Measurements from ENCODE around the gene CATSPERZ.
"Not testable (repeated sequence)": the region's sequence is repeated elsewhere in the genome, so short reads cannot be mapped to it uniquely, and the experiment has no call there.

Gene CATSPERZ

GRCh38 chr11:64321533-64321932 lies 21.4 kb downstream of the CATSPERZ start:
- Histone ChIP-seq H3K4me1 (ENCODE audit: insufficient read depth, low read length) (peaks cover 13% of the 10 kb centered on the region; the same call in 1 of the 2 replicates), H3K9ac (ENCODE audit: low read depth, low read length) (no peak overlapping the region), H3K9me3 (ENCODE audit: control insufficient read depth, insufficient read depth, low read length) (no peaks in the 10 kb centered on the region), H3K36me3 (ENCODE audit: insufficient read depth, low read length) (peaks cover 4% of the 10 kb centered on the region; the same call in 1 of the 2 replicates)

- no peak overlapping the region for H3K9ac ChIP-seq (ENCODE audit: low read depth, low read length)
- no peaks in the 10 kb centered on the region for H3K9me3 ChIP-seq (ENCODE audit: control insufficient read depth, insufficient read depth, low read length)
- H3K36me3 ChIP-seq (ENCODE audit: insufficient read depth, low read length), result peaks cover 4% of the 10 kb centered on the region; the same call in 1 of the 2 replicates
- H3K4me1 ChIP-seq (ENCODE audit: insufficient read depth, low read length), result peaks cover 13% of the 10 kb centered on the region; the same call in 1 of the 2 replicates
Observed at GRCh38 chr11:64322925-64323260, 22.7 kb downstream of the CATSPERZ start.

DNA sequence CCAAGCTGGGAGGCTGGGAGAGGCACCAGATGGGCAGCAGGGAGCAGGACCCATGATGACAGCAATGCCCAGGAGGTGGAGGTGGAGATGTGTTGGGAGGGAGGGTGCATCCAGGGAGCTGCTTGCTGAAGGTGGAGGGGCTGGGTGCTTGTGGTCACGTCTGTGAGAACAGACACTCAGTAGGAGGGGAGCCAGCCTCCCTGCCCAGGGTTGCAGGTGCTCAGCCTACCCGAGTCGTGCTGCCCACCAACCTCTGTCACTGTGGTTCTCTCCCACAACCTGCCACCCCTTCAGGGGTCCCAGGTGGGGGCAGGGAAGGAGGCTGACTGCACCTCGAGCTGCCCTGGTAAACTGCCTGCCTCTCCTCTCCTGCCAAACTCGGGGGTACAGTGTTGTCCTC lies 23.2 kb downstream of the CATSPERZ start:
- H3K9me3 ChIP-seq (ENCODE audit: control insufficient read depth, insufficient read depth, low read length), result no peaks in the 10 kb centered on the region
- H3K9ac ChIP-seq (ENCODE audit: low read depth, low read length), result no peak overlapping the region
- H3K36me3 ChIP-seq (ENCODE audit: insufficient read depth, low read length), result peaks cover 4% of the 10 kb centered on the region; the same call in 1 of the 2 replicates
- peaks cover 13% of the 10 kb centered on the region; the same call in 1 of the 2 replicates for H3K4me1 ChIP-seq (ENCODE audit: insufficient read depth, low read length)

DNA sequence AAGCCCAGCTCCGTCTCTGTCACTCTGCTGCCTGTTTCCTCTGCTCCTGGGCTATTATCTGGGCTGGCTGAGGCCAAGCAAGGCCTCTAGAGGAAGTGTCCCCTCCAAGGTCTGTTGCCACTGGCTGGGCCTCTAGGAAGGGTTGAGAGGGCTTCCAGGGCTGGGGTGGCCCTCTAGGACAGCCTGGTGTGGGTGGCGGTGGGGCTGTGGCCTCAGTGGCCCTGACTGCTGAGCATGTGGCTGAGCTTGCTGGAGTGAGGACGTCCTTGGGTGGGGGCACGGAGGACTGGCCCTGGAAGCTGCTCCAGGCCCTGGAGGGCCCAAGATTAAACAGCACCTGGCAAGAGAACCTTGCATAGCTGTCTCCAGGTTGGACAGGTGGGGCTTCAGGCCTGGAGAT lies 23.8 kb downstream of the CATSPERZ start:
- not testable (repeated sequence) for H3K9ac ChIP-seq (ENCODE audit: low read depth, low read length)
- H3K4me1 ChIP-seq (ENCODE audit: insufficient read depth, low read length), result peaks cover 13% of the 10 kb centered on the region; the same call in 1 of the 2 replicates

GRCh38 chr11:64324692-64325469 lies 24.7 kb downstream of the CATSPERZ start:
- Histone ChIP-seq H3K9me3 (ENCODE audit: control insufficient read depth, insufficient read depth, low read length) (no peaks in the 10 kb centered on the region), H3K36me3 (ENCODE audit: insufficient read depth, low read length) (peaks cover 4% of the 10 kb centered on the region; the same call in 1 of the 2 replicates), H3K4me1 (ENCODE audit: insufficient read depth, low read length) (peaks cover 13% of the 10 kb centered on the region; the same call in 1 of the 2 replicates), H3K9ac (ENCODE audit: low read depth, low read length) (no peak overlapping the region)

More for the DNA sequence above, 23.8 kb downstream of the CATSPERZ start:
- not testable (repeated sequence) for H3K36me3 ChIP-seq (ENCODE audit: insufficient read depth, low read length); H3K9me3 ChIP-seq (ENCODE audit: control insufficient read depth, insufficient read depth, low read length)

DNA sequence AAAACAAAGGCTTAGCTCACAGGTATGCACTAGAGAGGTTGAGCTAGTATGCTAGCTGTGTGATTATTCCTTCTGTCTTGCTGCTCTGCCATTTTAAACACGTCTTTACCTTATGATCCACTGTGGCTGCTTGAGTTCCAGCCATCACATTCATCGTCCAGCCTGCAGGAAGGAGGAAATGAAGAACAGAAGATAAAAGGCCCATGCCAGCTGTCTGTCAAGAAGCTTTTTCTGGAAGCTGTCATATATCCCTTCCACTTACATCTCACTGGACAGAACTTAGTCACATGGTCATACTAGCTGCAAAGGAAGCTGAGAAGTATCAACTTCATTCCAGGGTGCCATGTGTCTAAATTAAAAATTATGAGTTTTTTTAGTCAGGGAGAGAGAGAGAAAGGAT lies 27.2 kb downstream of the CATSPERZ start:
- no peak overlapping the region for H3K9ac ChIP-seq (ENCODE audit: low read depth, low read length)
- peaks cover 26% of the 10 kb centered on the region for H3K4me1 ChIP-seq (ENCODE audit: insufficient read depth, low read length)
- H3K36me3 ChIP-seq (ENCODE audit: insufficient read depth, low read length), result peaks cover 1% of the 10 kb centered on the region; the same call in 1 of the 2 replicates
- no peaks in the 10 kb centered on the region for H3K9me3 ChIP-seq (ENCODE audit: control insufficient read depth, insufficient read depth, low read length)

DNA sequence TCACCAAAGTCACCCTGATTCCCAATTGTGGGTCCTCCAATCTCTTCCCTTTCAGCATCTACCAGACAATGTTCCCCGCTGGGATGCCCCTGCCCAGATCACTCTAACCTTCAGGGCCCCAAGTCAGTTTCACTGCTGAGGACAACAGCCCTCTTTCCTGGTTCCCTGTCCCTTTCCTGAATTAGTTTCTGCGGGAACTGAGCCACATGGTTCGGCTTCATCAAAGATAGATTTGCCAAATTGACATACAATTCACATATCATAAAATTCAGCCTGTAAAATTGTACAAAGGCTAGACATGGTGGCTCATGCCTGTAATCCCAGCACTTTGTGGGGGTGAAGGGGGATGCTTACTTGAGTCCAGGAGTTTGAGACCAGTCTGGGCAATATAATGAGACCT lies 27.8 kb downstream of the CATSPERZ start:
- H3K9ac ChIP-seq (ENCODE audit: low read depth, low read length), result no peak overlapping the region
- no peaks in the 10 kb centered on the region for H3K36me3 ChIP-seq (ENCODE audit: insufficient read depth, low read length)
- H3K4me1 ChIP-seq (ENCODE audit: insufficient read depth, low read length), result peaks cover 21% of the 10 kb centered on the region
- no peaks in the 10 kb centered on the region for H3K9me3 ChIP-seq (ENCODE audit: control insufficient read depth, insufficient read depth, low read length)

DNA sequence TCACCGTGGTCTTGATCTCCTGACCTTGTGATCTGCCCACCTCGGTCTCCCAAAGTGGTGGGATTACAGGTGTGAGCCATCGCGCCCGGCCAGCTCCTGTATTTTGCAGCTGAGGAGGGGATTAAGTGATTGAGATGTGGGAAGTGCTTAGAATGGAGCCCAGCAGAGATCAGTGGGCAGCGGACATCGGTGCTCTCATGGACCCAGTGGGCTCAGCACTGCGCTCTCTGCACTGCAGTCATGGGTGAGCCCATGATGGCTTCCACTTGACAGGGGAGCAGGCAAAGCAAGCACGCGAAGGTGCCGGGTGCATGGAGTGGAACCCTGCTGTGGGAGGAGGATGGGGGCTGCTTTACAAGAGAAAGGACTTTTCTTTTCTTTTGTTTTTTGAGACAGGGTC lies 30.7 kb downstream of the CATSPERZ start:
- Histone ChIP-seq H3K9ac (ENCODE audit: low read depth, low read length) (no peak overlapping the region), H3K4me1 (ENCODE audit: insufficient read depth, low read length) (peaks cover 14% of the 10 kb centered on the region), H3K9me3 (ENCODE audit: control insufficient read depth, insufficient read depth, low read length) (no peaks in the 10 kb centered on the region), H3K36me3 (ENCODE audit: insufficient read depth, low read length) (no peaks in the 10 kb centered on the region)

GRCh38 chr11:64331569-64332371 lies 31.6 kb downstream of the CATSPERZ start:
- H3K4me1 ChIP-seq (ENCODE audit: insufficient read depth, low read length), result peaks cover 14% of the 10 kb centered on the region
- no peaks in the 10 kb centered on the region for H3K36me3 ChIP-seq (ENCODE audit: insufficient read depth, low read length)
- H3K9me3 ChIP-seq (ENCODE audit: control insufficient read depth, insufficient read depth, low read length), result no peaks in the 10 kb centered on the region
- no peak overlapping the region for H3K9ac ChIP-seq (ENCODE audit: low read depth, low read length)

GRCh38 chr11:64333556-64333955 lies 33.4 kb downstream of the CATSPERZ start:
- Histone ChIP-seq H3K9me3 (ENCODE audit: control insufficient read depth, insufficient read depth, low read length) (no peaks in the 10 kb centered on the region), H3K36me3 (ENCODE audit: insufficient read depth, low read length) (no peaks in the 10 kb centered on the region), H3K4me1 (ENCODE audit: insufficient read depth, low read length) (peaks cover 14% of the 10 kb centered on the region), H3K9ac (ENCODE audit: low read depth, low read length) (no peak overlapping the region)

DNA sequence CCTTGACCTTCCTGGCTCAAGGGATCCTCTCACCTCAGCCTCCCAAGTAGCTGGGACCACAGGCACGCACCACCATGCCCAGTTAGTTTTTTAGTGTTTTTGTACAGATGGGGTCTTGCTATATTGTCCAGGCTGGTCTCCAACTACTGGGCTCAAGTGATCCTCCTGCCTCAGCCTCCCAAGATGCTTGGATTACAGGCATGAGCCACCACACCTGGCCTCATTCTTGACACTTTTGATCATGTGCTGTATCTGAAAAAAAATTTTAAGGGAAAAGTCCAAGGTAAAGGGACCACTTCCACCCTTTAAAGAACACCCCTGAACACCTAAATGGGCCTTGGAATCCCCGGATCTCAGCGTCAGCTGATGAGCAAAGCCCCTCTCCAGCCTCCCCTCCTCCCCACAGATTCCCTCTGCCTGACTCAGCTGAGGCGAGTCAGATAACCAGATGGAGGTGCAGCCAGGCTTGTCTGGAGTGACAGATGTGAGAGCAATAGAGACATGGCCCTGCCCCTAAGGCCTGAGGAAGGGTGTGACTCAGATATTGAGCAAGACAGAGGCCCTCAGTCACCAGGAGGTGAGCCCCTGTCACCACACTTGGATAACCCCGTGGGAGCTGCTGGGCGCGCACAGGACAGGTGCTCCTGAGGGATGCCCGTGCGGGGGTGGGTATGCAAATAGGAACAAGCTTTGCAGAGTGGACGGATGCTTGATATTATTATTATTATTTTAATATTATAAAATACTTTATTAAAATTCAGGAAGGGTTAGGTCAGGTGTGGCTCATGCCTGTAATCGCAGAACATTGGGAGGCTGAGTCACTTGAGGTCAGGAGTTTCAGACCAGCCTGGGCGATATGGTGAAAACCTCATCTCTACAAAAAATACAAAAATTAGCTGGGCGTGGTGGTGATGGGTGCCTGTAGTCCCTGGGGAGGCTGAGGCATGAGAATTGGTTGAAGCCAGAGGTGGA lies 34.9 kb downstream of the CATSPERZ start:
- H3K9ac ChIP-seq (ENCODE audit: low read depth, low read length), result no peak overlapping the region
- H3K4me1 ChIP-seq (ENCODE audit: insufficient read depth, low read length), result peaks cover 14% of the 10 kb centered on the region
- no peaks in the 10 kb centered on the region for H3K36me3 ChIP-seq (ENCODE audit: insufficient read depth, low read length)

GRCh38 chr11:64337538-64338249 lies 37.5 kb downstream of the CATSPERZ start:
- Histone ChIP-seq H3K9me3 (ENCODE audit: control insufficient read depth, insufficient read depth, low read length) (no peaks in the 10 kb centered on the region), H3K9ac (ENCODE audit: low read depth, low read length) (no peak overlapping the region), H3K4me1 (ENCODE audit: insufficient read depth, low read length) (no peaks in the 10 kb centered on the region; the same call in 1 of the 2 replicates), H3K36me3 (ENCODE audit: insufficient read depth, low read length) (no peaks in the 10 kb centered on the region)

More for the DNA sequence above, 34.9 kb downstream of the CATSPERZ start:
- no peaks in the 10 kb centered on the region for H3K9me3 ChIP-seq (ENCODE audit: control insufficient read depth, insufficient read depth, low read length)

- H3K9ac ChIP-seq (ENCODE audit: low read depth, low read length), result no peak overlapping the region
- H3K36me3 ChIP-seq (ENCODE audit: insufficient read depth, low read length), result no peaks in the 10 kb centered on the region
- peaks cover 7% of the 10 kb centered on the region; the same call in 1 of the 2 replicates for H3K4me1 ChIP-seq (ENCODE audit: insufficient read depth, low read length)
- no peaks in the 10 kb centered on the region for H3K9me3 ChIP-seq (ENCODE audit: control insufficient read depth, insufficient read depth, low read length)
Observed at GRCh38 chr11:64338716-64339115, 38.6 kb downstream of the CATSPERZ start.
